SH-SY5Y (cell line): ENCODE results near the gene OR52M1.

ENCODE experiments used
- GATA2 ChIP-seq: IDR thresholded peaks from 2 replicates; pipeline ENCODE4 v1.6.1; 2011; ENCODE audit warnings: mild to moderate bottlenecking, low read depth, low read length
- GATA3 ChIP-seq: IDR thresholded peaks from 2 replicates; pipeline ENCODE4 v1.6.1; 2011; ENCODE audit warnings: low read depth, mild to moderate bottlenecking, low read length, moderate library complexity

Gene OR52M1

GRCh38 chr11:4547416-4547815, 2.4 kb downstream of the OR52M1 start:
- no peak for TF ChIP-seq GATA3
- no peak for TF ChIP-seq GATA2

GRCh38 chr11:4551346-4551979, 6.5 kb downstream of the OR52M1 start:
- TF ChIP-seq GATA2 = no peak
- TF ChIP-seq GATA3 = no peak

GRCh38 chr11:4559527-4560440, 14.8 kb downstream of the OR52M1 start:
- no peak for TF ChIP-seq GATA2
- no peak for TF ChIP-seq GATA3

DNA sequence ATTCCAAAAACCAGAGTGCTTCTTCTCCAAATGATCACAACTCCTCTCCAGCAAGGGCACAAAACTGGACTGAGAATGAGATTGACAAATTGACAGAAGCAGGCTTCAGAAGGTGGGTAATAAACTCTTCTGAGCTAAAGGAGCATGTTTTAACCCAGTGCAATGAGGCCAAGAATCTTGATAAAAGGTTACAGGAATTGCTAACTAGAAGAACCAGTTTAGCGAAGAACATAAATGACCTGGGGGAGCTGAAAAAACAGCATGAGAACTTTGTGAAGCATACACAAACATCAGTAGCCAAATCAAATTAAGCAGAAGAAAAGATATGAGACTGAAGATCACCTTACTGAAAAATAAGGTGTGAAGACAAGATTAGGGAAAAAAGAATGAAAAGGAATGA, 15.5 kb downstream of the OR52M1 start:
- TF ChIP-seq GATA3 (no peak), GATA2 (no peak)

DNA sequence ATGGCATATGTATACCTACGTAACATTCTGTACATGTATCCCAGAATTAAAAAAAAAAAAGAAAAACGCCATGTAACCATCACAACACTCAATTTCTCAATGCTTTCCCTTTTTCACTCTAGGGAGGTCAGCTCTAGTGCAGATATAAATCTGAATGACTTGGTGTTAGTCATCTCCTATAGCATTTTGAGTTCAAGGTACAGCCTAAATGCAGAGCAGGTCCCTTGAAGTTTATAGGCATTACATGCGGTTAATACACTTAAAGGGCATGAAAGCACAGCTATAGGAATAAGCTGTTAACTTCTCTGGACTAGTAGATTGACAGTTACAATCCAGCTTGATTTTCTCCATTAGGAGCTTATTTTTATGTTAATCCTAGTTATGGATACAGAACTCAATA, 20.4 kb downstream of the OR52M1 start:
- TF ChIP-seq GATA2 (no peak), GATA3 (no peak)

GRCh38 chr11:4569075-4569474, 24.1 kb downstream of the OR52M1 start:
- no peak for TF ChIP-seq GATA3
- TF ChIP-seq GATA2 = no peak

- no peak for TF ChIP-seq GATA3
- no peak for TF ChIP-seq GATA2
These were observed 31.9 kb downstream of the OR52M1 start for GRCh38 chr11:4576880-4577279.

DNA sequence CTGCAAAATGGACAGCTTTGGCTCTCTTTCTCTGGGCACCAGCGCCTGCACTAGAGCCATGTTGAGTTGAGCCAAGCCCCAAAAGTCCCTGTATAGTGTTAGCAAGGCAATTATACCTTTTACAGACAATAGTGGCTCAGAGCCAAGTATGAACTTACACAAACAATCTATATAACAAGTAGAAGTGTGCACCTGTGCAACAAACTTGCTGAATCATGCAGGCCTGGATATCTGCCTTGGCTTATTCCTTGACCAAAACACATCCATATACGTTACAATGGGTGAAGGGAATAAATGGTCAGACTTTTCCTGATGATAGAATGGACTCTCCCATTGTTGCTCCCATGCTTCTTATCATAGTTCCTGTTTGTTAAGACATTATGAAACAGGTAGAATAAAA, 32.8 kb downstream of the OR52M1 start:
- TF ChIP-seq GATA3 (no peak), GATA2 (no peak)

DNA sequence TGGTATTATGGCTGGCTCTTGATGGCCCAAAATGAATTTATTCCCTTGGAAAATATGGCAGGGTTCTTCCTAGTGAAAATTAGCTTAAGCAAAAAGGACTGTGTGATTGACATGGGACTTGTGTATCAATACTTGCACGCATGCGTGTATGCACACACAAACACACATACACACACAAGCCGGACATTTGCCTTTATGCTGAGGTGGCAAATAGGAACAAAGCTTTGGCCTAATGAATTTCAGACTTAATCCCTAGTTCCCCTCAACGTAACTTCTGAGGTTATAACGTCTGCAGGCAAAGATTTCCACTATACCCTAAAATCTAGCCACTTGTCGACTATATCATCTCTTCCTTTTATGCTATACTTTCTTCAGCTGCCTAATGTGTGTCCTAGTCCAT, 33.6 kb downstream of the OR52M1 start:
- TF ChIP-seq GATA3 = no peak

GRCh38 chr11:4580124-4580523, 35.1 kb downstream of the OR52M1 start:
- no peak for TF ChIP-seq GATA3
- TF ChIP-seq GATA2 = no peak

DNA sequence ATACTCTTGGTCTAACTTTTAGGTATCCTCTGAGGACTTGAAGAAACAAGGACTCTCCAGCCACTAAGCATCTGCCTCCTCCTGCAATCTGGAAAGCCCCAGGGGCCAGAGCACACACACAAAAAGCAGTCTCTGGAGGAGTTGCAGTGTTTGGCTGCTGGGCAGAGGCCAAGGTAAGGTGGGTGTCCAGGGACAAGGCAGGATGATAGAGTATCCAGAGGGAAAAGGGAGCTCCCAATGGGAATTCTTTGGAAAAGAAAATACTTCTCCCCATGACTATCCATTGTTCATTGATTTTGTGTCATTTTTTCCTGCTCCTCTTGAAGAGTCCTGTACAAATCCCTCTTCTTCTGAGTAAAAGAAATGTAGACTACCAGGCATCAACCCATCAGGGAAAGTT, 36.5 kb downstream of the OR52M1 start, which contains the start of gene OR52I2:
Gene OR52I2 (plus strand): TSS at position 301 of the 400 bp plus-strand sequence.
- TF ChIP-seq GATA2 (no peak), GATA3 (no peak)

DNA sequence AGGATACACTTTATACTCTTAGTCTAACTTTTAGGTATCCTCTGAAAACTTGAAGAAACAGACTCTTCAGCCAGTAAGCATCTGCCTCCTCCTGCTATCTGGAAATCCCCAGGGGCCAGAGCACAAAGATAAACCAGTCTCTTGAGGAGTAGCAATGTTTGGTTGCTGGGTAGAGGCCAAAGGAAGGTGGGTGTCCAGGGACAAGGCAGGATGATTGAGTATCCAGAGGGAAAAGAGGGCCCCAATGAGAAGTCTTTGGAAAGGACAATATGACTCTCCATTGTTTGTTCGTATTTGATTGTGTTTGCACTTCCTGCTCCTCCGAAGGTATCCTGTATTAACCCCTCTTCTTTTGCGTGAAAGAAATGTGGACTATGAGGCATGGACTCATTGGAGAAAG, 44.0 kb downstream of the OR52M1 start:
- TF ChIP-seq GATA2 (no peak), GATA3 (no peak)

- TF ChIP-seq GATA3 (no peak), GATA2 (no peak)
These were observed 48.7 kb downstream of the OR52M1 start, which contains the start of gene OR52I1 for GRCh38 chr11:4593739-4594138. Gene OR52I1 (plus strand): TSS chr11:4594039. CDS start chr11:4594039, 0 bp downstream.
